HG03045 (cell line): ENCODE data around the gene RPS21.

ENCODE experiments used
- ATAC-seq: cut with Tn5 transposase; IDR thresholded peaks from one replicate; pipeline ENCODE4 v1.9.1; 2021; ENCODE audit warnings: mild to moderate bottlenecking, moderate library complexity; ENCODE audit not compliant: unreplicated experiment

The RPS21 gene

GRCh38 chr20:62386383-62387218 is at the start of gene RPS21:
Gene RPS21 (plus strand): TSS chr20:62387103. CDS start chr20:62387339, 236 bp downstream.
- peak; percentile 82 for ATAC-seq

- no peak for ATAC-seq
These were observed 49.2 kb upstream of the RPS21 start for GRCh38 chr20:62337558-62338293.

GRCh38 chr20:62338294-62338620 is 48.6 kb upstream of the RPS21 start:
- ATAC-seq, result no peak

DNA sequence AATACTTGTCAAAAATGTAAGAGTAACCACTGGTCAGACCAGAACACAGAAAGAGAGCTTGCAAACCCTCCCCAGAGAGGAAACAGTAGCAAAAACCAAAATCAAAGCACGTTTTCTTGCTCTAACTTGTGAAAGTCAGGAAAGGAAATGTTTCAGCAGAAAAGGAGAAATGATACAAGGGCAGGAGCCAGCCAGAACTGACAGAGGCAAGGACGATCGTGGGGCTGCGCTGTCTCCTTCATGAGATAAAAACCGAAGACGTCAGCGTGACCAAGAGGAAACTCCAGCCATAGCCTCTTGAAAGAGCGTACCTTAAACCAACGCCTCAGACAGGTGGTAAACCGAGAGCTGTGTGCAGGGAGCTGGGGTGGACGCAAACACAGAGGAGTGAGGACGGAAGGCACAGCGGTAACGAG is 47.2 kb upstream of the RPS21 start:
- peak; percentile 58 for ATAC-seq

- ATAC-seq, result no peak
These were observed 44.0 kb upstream of the RPS21 start for GRCh38 chr20:62342910-62343309.

- no peak for ATAC-seq
These were observed 42.8 kb upstream of the RPS21 start for GRCh38 chr20:62344092-62344491.

GRCh38 chr20:62344782-62345181 is 42.1 kb upstream of the RPS21 start:
- ATAC-seq, result no peak

GRCh38 chr20:62345681-62346370 is 41.1 kb upstream of the RPS21 start:
- ATAC-seq, result no peak

GRCh38 chr20:62346398-62347150 is 40.3 kb upstream of the RPS21 start:
- ATAC-seq, result no peak

DNA sequence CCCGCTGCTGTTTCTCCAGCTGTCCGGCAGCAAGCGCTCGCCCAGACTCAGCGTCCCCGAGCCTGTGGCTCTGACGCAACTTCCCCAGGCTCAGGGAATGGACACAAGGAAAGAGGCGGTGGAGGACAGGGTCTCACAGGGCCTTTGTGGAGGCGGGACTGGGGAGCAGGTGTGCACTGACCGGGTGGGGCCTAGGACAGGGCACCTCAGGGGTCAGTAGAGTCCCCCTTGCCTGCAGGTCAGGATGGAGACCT is 39.8 kb upstream of the RPS21 start:
- no peak for ATAC-seq

DNA sequence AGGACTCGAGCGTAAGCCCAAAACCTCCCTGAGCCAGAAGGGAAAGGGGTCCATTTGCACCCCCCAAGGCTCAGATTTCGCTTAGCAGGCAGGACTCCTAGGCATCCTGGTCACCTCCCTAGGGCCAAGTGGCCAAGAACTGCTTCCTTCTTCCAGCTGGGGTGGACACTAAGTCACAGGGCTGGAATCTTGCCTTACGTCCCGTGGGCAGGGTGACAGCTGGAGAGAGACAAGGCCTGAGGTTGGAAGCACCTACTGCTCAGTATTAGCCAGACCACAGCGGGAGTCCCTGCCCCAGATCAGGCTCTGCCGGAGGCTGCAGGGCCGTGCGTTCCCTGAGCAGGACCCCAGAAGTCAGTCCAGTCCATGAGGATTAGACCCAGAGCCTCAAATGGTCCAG is 39.5 kb upstream of the RPS21 start:
- ATAC-seq, result no peak

DNA sequence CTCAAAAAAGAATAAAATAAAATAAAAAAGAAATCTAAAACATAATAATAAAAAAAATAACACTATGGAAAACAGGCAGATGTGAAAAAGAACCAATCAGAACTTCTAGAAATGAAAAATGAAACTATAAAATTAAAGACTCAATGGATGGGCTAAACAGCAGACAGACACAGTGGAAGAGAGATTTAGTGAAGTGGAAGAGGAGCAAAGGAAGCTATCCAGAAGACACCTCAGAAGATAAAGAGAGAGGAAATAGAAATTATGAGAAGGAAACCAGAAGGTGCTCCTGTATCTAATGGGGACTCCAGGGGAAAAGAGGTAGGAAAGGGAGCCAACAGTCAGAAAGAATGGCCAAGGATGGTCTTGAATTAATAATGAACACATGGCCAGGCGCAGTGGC is 38.3 kb upstream of the RPS21 start:
- ATAC-seq, result no peak

DNA sequence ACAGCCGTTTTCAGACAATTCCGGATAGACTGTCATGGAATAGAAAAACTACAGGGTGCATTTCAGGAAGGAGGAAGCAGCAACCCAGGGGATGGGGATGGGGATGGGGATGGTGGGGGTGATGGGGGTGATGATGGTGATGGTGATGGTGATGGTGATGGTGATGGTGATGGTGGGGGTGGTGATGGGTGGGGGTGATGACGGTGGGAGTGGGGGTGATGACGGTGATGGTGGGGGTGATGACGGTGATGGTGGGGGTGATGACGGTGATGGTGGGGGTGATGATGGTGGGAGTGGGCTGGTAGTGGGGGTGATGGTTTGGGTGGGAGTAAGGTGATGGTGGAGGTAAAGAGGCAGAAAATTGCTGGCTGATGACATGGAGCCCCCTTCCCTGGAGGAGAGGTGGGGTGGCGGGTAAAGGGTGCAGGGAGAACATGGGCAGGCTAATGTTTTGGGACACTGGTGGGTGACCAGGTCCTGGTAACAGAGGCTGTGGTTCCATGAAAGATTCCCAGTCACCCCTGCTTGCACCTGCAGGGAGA is 37.3 kb upstream of the RPS21 start:
- ATAC-seq, result no peak

DNA sequence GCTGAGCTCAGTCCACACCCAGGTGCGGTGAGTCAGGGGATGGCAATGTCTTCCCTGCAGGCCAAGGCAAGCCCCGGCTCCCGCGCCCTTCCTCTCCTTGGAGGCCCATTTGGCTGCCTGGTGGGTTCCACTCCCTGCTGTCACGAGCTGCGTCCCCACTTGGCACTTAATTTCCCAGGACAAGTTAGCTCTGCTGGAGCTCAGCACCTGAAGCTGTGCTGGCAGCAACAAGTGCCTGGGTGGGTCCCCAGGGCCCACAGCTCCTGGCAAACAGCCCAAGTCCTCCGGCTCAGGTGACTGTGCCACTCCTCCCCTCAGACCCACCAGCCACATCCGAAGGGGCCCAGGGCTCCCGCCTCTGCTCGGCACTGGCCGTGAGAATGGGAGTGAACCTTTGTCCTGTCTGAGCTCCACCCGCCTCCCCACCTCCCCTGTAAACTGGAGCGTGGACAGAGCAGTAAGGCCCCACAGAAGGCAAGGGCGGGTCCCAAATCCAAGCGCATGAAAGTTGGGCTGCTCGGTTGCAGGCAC is 36.7 kb upstream of the RPS21 start:
- ATAC-seq, result no peak

DNA sequence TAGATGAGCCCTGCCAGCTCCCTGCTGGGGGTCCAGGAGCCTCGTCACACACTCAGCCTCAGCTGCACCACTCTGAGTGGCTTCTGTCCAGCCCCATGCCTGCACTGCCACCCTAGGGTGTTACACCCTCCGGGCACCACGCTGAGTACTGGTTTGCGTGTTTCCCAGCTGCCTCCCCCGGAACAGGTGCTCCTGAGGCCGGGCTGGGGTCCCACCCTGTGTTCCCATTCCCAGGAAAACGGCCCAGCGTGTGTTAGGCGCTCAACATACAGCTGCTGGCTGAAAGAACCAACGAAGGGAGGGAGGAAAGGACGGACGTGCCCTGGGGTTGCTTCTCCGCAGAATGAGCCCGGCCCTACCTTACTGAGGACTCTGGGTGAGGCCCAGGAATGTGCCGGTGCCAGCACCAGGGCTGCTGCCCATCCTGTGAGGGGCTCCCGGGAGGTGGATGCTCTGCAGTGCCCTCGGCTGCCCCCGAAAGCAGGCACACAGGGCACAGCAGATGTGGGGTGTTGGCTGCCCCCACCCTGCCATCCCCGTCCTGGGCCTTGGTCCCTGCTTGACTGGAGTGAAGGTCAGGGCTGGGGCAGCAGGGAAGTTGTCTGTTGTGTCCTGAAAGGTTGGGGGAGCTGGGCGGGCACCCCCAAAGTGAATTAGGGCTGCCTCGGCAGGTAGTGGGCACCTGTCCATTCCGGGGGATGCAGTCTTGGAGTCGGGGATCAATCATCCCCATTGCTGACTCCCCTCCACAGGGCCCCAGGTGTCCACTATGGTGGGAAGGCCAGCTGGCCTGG is 36.1 kb upstream of the RPS21 start:
- ATAC-seq, result no peak

DNA sequence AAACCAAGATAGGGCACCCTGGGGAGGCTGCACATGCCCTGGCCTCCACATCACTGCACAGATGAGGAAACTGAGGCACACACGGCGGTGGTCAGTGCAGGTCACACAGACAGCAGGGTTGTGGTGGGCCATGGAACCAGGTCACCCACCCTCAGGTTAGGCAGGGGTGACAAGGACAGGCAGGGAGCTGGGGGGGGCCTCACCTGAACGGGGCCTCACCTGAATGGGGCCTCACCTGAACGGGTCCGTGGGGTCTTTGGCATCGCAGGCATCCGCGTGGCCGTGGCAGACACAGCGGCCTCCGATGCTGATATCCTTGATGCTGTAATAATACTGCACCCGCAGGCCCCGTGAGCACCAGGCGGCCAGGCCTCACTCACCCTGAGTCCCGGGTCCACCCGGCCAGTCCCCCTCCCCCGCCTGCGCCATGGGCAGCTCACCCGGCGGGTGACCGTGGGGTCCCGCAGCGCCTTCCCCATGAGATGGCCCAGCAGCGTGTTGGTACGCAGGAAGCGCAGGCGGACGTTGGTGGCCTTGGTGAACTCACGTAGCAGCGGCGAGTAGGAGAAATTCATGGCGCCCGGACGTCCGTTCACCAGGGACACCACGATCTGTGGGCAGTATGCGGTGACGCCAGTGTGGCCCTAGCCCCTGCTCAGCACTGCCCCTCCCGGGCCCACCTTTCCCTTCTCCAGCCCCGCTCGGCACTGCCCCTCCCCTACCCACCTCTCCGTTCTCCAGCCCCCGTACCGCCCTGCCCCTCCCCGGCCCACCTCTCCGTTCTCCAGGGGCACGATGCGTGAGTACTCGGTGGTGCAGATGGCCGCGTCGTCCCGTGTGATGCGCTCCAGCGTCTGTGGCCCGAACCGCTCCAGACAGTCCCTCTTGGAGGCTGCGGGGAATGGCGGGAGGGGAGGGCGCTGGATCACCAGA is 35.2 kb upstream of the RPS21 start:
- ATAC-seq, result no peak

DNA sequence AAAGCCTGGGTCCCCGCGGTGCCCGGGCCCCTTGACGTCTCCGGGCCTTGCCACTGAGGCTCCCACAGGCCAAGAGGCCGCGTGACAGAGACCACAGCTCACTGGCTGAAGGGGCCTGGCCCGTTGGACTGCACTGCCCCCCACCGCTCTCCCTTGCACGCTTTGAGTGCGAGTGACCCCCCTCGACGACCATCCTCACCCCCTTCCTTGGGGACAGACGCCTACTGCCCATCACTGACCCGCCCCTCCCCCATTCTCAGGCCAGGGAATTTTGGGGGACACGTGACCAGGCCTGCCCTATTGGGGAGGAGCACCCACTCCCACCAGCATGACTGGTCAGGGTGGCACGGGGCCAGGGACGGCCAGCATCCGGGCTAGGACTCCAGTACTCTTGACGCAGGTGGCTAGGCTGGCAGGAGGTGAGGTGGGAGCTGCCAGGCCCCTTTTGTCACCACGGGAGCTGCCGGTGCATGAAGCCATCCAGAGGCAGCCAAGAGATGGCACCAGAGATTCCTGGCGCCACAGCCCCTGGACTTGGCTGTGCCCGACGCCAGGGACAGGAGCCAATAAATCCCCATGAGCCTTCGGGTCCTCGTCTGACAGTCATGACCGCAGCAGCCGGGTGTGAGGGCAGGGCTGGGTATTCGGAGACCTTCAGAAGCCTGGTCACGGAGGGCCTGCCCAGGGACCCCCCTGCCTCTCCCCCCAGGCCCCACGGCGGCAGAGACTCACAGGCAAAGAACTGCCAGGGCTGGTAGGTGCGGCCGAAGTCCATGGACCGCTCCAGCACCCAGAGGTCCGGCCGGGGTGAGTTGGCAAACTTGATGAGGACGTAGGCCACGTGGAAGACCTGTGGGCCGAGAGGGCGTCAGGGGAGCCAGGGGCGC is 34.3 kb upstream of the RPS21 start:
- ATAC-seq, result no peak
